Measurements from ENCODE around the gene GBE1. TPM values are rescaled to one million over a fixed set of nuclear protein-coding genes. Genes with fewer than 3 reads are reported as not detected.
"Not testable (repeated sequence)": the region's sequence is repeated elsewhere in the genome, so short reads cannot be mapped to it uniquely, and the experiment has no call there.

GBE1 gene
- total RNA-seq, 1 experiment from 2014 or later: 35.1 TPM

- DNase-seq (ENCODE audit: low read depth): no peak
Observed at GRCh38 chr3:81531846-81532245, 229.6 kb downstream of the GBE1 start.

- DNase-seq (ENCODE audit: low read depth): no peak
Observed at GRCh38 chr3:81531263-81531662, 230.2 kb downstream of the GBE1 start.

- DNase-seq (ENCODE audit: low read depth): no peak
Observed at GRCh38 chr3:81530180-81530939, 231.1 kb downstream of the GBE1 start.

GRCh38 chr3:81521855-81522254 is 239.6 kb downstream of the GBE1 start:
- DNase-seq (ENCODE audit: low read depth): no peak

- DNase-seq (ENCODE audit: low read depth): no peak
Observed at GRCh38 chr3:81518945-81519344, 242.5 kb downstream of the GBE1 start.

- no peak for DNase-seq (ENCODE audit: low read depth)
Observed at GRCh38 chr3:81516042-81516441, 245.4 kb downstream of the GBE1 start.

- DNase-seq (ENCODE audit: low read depth): no peak
Observed at GRCh38 chr3:81513591-81513990, 247.9 kb downstream of the GBE1 start.

- DNase-seq (ENCODE audit: low read depth): no peak
Observed at GRCh38 chr3:81503026-81503425, 258.4 kb downstream of the GBE1 start.

- no peak for DNase-seq (ENCODE audit: low read depth)
Observed at GRCh38 chr3:81502236-81502635, 259.2 kb downstream of the GBE1 start.

GRCh38 chr3:81500039-81500438 is 261.4 kb downstream of the GBE1 start:
- no peak for DNase-seq (ENCODE audit: low read depth)

- no peak for DNase-seq (ENCODE audit: low read depth)
Observed at GRCh38 chr3:81497572-81498251, 263.7 kb downstream of the GBE1 start.

- DNase-seq (ENCODE audit: low read depth): no peak
Observed at GRCh38 chr3:81496407-81497104, 264.9 kb downstream of the GBE1 start.

GRCh38 chr3:81492471-81492870 is 269.0 kb downstream of the GBE1 start:
- DNase-seq (ENCODE audit: low read depth): not testable (repeated sequence)

- DNase-seq (ENCODE audit: low read depth): no peak
Observed at GRCh38 chr3:81492040-81492439, 269.4 kb downstream of the GBE1 start.

- peak; percentile 74 for DNase-seq (ENCODE audit: low read depth)
Observed at GRCh38 chr3:81490541-81491288, 270.7 kb downstream of the GBE1 start.

GRCh38 chr3:81485444-81485865 is 276.0 kb downstream of the GBE1 start:
- peak; percentile 47 for DNase-seq (ENCODE audit: low read depth)

- DNase-seq (ENCODE audit: low read depth): no peak
Observed at GRCh38 chr3:81484520-81484919, 276.9 kb downstream of the GBE1 start.

- no peak for DNase-seq (ENCODE audit: low read depth)
Observed at GRCh38 chr3:81483046-81483445, 278.4 kb downstream of the GBE1 start.

- DNase-seq (ENCODE audit: low read depth): no peak
Observed at GRCh38 chr3:81477740-81478139, 283.7 kb downstream of the GBE1 start.

GRCh38 chr3:81476692-81477091 is 284.8 kb downstream of the GBE1 start:
- DNase-seq (ENCODE audit: low read depth): no peak

GRCh38 chr3:81472600-81473362 is 288.7 kb downstream of the GBE1 start:
- DNase-seq (ENCODE audit: low read depth): peak; percentile 25
